SK-N-MC (cell line): ENCODE results near the gene DIAPH2.

Experiments used
- EZH2 ChIP-seq: fragments of 200-600 bp; sonication (generic); IDR thresholded peaks from one replicate; pipeline ENCODE4 v1.6.1; 2017; ENCODE audit warnings: antibody characterized with exemption
- FOXP2 ChIP-seq: optimal IDR thresholded peaks from 2 replicates; pipeline ENCODE3; 2011; ENCODE audit warnings: mild to moderate bottlenecking, moderate library complexity; ENCODE audit not compliant: insufficient read depth; ENCODE audit errors: extremely low read length, control extremely low read depth
- POLR2AphosphoS5 ChIP-seq: IDR thresholded peaks from 2 replicates; pipeline ENCODE4 v1.6.1; 2012; ENCODE audit warnings: mild to moderate bottlenecking, low read depth, low read length, borderline replicate concordance

- TF ChIP-seq EZH2 (no peak), POLR2AphosphoS5 (no peak), FOXP2 (no peak)
These were observed 68.1 kb downstream of the DIAPH2 start for GRCh38 chrX:96752781-96753180.
